22Rv1 (cell line): ENCODE measurements around the gene ZBTB1.

ENCODE experiments used
- CTCF ChIP-seq: fragments of 450-650 bp; IDR thresholded peaks from 2 replicates; pipeline ENCODE4 v1.5.1; 2017; ENCODE audit warnings: mild to moderate bottlenecking
- ZFX ChIP-seq: fragments of 450-650 bp; IDR thresholded peaks from 2 replicates; pipeline ENCODE4 v1.6.1; 2017; ENCODE audit warnings: antibody characterized with exemption, borderline replicate concordance

GRCh38 chr14:64540208-64541202 is 35.9 kb downstream of the ZBTB1 start, which contains the start of gene HSPA2:
- TF ChIP-seq CTCF = peak; percentile 94
- no peak for TF ChIP-seq ZFX
